ENCODE measurements around the gene PAX5.
"Not testable (repeated sequence)": the region's sequence is repeated elsewhere in the genome, so short reads cannot be mapped to it uniquely, and the experiment has no call there.

Gene PAX5

DNA sequence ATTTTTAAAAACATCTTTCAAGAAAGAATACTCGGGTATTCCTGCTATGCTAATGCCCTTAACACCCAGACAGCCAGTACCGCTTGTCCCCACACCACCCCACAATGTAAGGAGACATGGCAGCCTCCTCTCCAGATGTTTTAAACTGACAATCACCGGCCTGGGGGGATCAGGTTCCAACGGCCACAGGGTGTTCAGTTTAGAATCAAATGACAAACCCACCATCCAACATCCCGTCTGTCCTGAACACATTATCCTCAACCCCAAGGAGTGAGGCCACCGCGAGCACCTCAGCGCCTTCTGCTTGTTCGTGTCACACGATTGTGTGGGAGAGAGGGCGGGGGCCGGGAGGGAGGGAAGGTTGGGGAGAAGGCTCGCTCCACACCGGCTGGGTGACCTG lies 152.8 kb downstream of the PAX5 start:
- no peak for DNase-seq (ENCODE audit: low read depth in 3 of 3)

DNA sequence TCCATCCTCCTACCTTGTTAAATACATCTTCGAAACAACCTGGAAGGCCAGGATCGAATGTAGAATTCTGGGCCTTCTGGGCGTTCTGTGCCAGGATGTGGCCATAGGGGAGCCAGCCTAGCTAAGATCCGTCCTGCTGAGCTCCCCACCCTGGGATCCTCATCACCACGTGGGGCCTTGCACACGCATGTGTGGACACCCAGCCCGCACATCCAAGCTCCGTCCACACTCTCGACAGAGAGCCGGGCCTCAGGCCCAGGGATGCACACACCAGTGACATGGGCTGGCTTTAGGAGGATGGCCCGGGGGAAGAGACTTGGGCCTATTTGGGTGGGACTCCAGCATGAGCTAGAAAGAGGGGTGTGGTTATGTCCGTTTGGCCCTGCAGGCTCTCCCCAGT lies 154.0 kb downstream of the PAX5 start:
- DNase-seq (ENCODE audit: low read depth in 3 of 3): no peak

DNA sequence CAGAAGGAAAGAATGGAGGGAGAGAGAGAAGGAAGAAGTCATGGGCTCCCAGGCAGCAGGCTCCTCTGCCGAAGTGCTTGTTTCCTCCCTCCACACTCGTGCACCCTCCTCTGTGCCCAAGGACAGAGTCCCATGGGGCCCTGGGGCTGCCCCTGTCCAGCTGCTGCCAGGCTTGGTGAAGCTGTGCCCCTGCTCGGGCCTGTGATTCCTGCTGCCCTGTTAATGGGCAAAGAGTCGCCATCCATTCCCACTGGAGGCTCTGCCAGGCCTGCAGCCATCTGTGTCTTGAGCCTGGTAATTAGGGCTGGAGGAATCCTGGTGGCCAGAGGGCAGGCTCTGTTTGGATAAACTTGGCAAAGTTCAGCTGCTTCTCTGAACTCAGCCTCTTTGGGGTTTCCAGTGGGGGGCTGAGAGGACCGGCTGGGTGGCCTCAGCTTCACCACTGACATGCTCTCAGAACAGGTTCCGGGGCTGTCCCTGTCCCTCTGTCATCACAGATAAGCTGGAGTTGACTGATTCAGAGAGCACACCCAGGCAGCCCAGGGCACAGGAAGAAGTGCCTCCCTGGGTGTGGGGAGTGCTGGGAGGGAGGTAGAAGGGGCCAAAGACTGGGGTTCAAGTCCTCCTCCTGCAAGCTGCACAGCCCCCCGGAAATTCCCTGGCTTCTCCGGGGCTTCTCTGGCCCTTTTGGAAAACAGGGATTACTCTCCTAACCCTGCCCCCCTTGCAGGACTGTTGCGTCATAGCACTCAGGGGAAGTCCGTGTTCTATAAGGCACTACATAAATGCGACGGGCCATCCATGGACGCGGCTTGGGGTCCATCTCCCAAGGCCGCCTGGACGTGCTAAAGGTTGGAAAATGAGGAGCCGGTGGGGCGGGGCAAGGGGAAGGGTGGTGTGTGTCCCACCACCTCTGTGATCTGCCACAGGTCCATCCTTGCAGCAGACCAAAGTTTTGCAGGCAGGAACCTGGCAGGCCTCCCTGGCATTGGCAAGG lies 154.8 kb downstream of the PAX5 start:
- no peak for DNase-seq (ENCODE audit: low read depth in 3 of 3)

DNA sequence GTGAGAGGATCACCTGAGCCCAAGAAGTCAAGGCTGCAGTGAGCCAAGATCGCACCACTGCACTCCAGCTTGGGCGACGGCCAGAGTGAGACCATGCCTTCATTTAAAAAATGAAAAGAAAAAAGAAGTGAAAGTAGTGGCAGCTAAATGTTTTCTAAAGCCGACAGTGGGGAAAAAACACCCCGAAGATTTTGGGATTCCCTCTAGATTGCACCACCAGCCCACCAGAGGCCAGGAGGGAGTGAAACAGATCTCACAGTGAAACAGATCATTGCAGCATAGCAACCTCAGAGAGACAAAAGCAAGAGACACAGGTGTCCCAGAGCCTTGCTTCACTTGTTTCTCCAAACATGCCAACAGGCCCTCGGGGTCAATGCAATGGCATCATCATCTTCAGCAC lies 156.8 kb downstream of the PAX5 start:
- DNase-seq (ENCODE audit: low read depth in 3 of 3): no peak

DNA sequence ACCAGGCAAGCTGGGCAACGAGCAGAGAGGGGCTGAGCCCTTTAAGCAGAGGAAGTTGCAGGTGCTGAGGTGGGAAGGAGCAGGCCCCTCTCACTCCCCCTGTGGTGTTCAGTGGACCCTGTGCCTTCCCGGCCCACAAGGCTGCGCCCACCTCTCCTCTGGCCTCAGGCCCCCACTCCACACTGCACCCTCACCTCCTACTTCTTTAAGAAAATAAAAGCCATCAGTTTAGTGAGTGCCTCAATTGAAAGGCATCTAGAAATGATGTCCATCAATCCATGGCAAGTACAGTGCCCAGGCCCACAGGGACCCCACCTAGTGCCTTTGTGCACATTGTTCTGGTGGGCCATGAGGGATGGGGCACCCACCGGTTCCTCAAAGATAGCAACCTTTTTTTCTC lies 158.0 kb downstream of the PAX5 start:
- no peak for DNase-seq (ENCODE audit: low read depth in 3 of 3)

DNA sequence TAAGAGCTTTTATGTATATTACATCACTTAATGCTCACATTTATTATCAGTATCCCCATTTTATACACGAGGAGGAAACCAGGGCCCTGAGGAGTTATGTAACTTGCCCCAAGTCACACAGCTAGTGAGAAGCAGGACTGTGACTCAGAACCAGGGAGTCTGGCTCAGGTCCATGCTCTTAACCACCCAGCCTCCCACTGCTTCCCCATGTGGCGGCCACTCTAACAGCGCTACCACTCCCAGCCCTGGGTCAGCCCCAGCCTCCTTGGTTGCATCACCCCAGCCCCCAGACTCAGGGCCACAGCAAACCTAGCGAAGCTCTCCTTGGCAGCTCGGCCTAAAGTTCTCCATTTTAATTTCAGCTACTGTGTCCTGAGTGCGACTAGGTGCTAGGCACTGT lies 159.1 kb downstream of the PAX5 start:
- no peak for DNase-seq (ENCODE audit: low read depth in 3 of 3)

DNA sequence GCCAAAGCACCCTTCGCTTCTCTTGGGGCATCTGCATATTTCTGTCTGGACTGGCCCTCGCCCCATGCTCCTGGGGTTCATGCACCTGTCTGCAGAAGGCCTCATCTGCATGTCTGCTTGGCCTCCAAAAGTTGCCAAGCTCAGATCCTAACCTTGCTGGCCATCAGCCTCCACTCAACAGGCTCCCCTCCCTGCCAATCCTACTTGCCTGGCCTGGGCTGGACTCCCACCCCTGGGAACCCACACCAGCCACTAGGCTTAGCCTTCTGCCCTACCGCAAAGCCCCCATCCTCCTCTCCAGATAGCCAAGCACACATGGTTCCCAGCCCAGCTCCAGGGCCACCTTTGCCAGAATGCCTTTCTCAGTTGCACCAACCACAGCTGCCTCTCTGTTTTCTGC lies 159.8 kb downstream of the PAX5 start:
- DNase-seq (ENCODE audit: low read depth in 3 of 3): no peak

DNA sequence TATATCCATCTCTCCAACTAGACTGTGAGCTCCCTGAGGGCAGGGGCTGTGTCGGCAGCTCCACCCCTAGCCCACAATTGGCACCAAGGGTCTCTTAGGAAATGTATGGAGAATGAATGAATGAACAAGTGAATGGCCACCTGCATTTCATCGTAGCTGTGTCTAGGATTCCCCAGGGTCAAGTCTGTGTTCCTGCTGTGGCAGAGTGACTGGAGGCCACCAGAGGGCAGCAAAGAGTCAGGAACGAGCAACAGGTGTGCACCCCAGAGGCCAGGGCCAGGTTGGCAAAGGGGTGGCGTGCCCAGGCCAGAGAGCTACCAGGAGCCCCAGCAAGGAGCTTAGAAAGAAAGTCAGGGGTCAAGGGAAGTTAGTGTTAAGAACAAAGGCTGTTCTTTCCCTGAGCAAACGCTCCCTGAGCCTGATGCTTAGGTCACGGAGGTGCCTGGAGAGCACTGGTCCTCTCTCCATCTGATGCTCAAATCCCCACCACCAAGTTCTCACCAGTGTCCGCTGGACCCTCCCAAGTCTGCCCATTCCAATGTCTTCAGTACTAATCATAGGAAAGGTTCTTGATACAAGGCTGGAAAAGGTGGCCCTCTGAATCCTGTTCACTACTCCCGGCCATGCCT lies 160.7 kb downstream of the PAX5 start:
- DNase-seq (ENCODE audit: low read depth in 3 of 3): peak; percentile 46 to 56 (median 55)

DNA sequence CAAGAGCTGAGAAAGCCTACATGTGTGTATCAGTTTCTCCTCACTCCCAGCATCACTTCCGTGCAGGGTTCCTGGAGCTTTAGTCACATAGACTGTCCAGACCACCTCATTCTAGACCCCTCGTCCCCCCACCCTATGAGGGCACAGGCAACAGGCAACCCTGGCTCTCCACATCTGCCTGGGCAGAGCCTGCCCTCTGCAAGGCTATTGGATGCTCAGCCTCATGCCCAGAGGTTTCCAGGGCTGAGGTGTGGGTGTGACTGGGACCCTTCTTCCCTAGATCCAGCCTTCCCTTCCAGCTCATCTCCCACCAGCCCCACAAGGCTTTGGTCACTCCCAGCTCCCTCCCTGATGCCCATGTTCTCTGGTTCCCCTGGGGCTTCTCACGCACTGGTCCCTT lies 161.4 kb downstream of the PAX5 start:
- no peak for DNase-seq (ENCODE audit: low read depth in 3 of 3)

DNA sequence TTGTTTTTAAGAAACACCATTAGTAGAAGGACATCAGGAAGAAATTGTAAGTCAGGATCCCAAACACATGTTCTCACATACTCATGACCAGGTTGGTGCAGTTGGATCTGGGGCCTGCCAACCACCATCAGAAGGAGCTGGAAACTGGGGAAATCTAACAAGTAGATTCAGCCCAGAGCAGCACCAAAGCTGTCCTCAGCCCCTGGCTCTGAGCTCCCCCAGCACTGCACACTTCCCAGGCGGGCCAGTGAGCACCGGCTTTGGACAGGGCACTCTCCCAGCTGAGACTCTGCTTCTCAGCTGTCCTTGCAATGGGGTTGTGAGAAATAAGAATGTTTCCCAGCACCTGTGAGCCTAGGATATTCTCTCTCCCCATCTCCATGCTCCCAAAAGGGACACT lies 162.5 kb downstream of the PAX5 start:
- DNase-seq (ENCODE audit: low read depth in 3 of 3): no peak

DNA sequence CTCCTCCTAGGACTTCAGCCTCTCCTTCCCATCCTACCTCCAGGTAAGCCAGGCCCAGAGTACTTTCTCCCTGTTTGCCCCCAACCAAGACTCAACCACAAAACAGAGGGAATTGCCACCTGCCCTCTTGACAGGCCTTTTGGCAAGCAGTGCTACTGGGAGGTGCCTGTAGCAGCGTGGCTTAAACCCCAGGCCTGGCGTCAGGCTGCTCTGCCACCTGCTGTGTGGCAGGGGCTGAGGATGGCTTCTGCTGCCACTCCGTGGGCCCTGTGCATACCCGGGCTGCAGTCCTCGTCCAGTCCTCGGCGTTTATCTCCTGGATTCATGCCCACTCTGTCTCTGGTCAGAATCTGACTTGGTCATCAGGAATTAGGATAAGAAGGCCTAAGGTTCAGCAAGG lies 163.1 kb downstream of the PAX5 start:
- DNase-seq (ENCODE audit: low read depth in 3 of 3): no peak

DNA sequence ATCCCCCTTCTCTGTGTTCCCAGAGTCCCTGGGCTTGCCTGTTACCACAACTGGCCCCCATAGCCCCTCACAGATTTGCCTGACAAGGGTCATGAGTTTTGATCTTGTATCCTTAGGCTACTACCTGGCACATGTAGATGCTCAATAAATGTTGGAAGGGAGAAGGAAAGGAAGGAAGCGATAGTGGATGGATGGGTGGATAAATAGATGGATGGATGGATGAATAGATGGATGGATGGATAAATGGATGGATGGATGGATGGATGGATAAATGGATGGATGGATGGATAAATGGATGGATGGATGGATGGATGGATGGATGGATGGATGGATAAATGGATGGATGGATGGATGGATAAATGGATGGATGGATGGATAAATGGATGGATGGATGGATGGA lies 164.5 kb downstream of the PAX5 start:
- not testable (repeated sequence) for DNase-seq (ENCODE audit: low read depth in 3 of 3)

DNA sequence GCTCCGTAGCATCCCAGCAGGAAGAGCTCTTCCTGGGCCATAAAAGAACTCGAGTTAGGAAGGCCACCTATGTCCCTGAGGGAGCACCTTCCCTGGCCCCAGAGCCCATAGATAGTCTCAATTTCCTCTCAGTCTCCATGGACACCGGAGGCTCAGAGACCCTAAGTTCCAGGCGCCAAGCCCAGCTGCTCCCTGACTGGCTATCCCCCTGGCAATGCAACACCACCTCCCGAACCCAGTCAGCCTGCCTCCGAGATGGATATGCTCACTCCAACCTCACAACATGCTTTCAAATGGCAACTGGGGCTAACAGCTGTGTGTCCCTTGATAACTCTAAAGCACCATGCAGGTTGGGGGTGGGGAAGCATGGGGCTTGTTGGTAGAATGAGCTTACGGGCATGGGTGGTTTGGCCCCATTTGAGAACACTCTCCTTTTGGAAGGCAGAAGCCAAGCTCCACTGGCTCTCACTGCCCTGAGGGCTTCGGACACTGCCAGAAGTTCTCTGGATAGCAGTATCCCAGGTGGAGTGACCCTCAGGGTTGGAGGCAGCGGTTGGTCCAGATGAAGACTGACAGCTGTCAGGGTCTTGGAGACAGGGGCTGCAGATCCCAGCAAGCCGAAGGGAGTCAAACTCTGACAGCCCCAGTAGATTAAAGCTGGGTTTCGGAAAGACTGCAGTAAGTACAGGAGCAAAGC lies 165.3 kb downstream of the PAX5 start:
- DNase-seq (ENCODE audit: low read depth in 3 of 3): no peak

DNA sequence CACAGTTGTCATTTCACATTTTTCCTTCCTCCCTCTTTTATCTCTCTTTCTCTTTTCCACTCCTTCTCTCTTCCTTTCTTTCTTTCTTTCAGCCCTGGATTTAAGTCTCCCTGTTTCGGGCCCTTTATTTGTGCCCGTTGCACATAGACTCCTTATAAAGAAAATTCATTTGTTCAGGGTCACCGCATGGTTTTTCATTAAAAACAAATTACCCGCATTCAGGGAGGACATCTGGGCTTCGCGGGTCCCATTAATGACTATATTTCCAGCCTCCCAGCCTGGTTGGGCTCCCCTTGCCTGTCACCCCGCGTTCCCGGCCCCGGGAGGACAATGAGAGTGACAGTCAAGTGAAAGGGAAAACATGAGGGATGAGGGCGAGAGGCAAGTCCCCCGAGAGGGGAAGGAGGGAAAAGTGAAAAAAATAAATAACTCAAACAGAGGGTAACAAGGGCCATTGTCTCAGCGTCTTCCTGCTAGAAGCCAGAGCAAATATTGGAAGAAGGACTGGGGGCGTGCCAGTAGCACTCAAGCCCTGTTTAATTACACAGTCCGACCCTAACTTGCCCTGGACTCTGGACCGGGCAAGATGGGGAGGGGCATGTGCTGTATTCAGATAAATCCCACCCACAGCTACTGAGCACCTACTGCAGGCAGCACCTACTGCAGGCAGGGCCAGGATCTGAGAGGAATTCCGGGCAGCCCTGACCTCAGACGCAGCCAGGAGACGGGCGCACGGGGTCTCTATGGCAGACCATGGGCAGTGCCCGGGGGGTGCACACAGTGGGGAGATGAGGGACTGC lies 166.2 kb downstream of the PAX5 start:
- no peak for DNase-seq (ENCODE audit: low read depth in 3 of 3)

DNA sequence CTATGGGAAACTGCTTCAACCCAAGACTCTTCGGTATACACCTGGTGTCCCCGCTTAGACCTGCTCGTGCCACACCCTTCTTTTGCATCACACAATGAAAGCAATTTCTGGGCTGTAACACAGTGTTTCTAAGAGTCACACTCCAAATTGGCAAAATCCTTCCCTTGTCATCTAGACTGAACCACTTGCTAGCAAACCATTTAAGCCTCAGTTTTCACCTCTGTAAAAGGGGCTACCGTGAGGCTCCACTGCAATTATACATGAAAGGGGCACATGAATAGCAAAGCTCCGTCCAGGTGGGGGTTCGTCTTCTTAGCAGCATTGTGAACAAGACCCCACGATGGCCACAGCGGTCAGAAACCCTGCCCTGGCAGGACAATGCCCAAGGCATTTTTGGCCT lies 166.8 kb downstream of the PAX5 start:
- DNase-seq (ENCODE audit: low read depth in 3 of 3): no peak

DNA sequence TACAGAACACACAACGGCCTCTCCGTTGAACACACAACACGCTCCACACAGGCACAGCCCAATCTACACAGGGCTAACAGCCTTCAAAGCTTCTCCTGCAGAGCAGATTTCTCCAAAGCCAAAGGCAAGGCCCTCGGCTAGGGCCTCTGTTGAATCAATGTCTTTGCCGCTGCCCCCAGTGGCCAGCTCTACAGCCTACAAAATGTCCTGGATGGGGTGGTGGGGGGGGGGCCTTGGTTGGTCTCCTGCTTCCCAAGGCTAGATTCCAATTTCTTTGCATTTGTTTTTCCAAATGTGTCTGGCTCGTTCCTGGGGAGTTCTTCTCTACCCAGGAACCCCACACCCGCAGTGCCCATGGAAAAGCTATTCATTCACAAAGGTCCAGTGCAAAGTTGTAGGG lies 167.2 kb downstream of the PAX5 start:
- no peak for DNase-seq (ENCODE audit: low read depth in 3 of 3)

DNA sequence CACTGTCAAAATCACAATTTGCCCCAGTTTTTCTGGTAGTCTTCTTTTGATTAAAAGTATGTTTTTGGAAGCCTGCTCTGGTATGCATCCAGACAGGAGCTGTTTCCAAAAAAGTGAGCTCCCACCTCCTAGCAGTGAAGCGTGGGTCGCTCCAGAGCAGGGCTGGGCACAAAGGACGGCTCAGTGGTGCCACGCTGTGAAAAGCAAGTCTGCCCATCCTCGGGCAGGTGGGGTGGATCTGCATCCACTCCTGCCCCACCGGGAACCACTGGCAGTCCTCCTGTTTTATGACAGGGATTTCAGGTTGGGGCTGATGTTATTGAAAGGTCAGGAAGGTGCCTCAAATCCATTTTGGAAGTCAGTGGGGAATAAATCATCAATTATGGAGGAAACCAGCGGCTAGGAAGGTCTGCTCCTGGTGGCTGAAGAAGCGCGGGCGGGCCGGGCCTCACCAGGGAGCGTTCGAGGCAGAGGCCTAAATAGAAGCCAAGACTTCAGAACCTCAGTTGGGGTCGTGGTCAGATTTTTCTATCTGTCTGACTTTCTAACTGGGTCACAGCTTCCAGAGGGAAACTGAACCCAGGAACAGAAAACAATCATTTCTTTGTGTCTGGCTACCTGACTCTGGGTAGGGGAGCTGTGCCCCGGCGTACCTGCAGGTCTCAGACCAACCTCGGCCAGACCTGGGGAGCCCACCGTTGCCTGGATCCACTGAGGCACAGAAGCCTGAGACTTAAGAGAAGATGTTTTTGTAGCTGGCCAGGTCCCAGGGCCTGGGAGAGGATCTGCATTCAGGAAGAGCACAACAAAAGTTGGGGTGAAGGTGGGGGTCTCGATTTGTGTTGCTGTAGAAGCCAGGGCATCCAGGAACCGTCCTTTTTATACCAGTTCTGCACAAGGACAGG lies 168.1 kb downstream of the PAX5 start:
- DNase-seq (ENCODE audit: low read depth in 3 of 3): no peak

DNA sequence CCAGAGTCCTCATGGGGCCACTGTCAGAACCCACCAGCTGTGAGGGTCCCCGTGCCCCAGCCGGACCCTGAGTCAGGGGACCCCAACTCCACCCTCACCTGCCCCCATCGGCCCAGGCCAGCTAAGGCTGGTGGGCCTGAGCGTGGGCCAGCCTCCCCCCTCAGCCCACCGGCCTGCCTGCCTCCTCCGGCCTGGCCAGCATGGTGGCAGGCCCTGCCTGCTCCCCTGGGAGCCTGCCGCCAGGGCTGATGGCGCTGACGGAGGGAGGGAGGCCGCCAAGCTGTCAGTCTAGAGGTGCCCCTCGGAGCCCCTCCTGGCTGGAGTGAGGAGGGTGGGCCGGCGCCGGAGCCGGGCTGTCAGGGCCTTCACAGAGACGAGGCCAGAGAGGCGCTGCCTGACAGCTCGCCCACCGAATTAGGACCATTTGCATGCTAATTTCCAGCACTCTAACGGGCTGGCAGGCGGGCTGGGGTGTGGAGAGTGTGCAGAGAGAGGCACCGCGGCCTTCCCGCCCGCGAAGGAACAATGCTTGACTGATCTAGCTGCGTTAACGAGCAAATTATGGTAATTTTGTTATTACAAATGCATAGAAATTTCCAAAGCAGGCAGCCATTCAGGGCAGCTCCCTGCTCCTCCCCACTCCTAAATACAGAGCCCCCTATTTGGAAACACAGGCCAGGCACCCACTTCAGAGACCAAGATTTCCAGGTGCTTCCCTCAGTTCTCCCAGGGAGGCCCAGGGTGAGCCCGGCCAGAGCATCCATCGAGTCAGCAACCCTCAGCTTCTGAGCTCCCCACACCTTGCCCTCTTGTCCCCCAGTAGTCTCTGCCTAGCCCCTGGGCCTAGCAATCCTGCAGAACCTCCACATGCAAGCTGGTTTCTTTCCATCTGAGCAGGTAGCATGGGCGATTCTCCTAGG lies 169.3 kb downstream of the PAX5 start:
- no peak for DNase-seq (ENCODE audit: low read depth in 3 of 3)

Data from stimulated activated CD4-positive, alpha-beta T cell treated with anti-CD3 and anti-CD28 coated beads, TNF-alpha, amount 100 ng/mL, for 4 hours (primary cell).